Prostate gland (tissue), 2 donors: Measurements from ENCODE around the gene DBF4B.

Source experiments
- CTCF ChIP-seq, 4 experiments: fragments of 200-600 bp in 2 of 4; fragments of 450-650 bp in 2 of 4; sonication (generic) in 2 of 4; IDR thresholded peaks; 1 replicate in 3 of 4; 2 replicates in 1 of 4; pipeline ENCODE4 v1.5.1; 2016 to 2019; ENCODE audit warnings: antibody characterized with exemption in 4 of 4, mild to moderate bottlenecking in 2 of 4, moderate library complexity in 2 of 4
- POLR2A ChIP-seq: fragments of 450-650 bp; IDR thresholded peaks from one replicate; pipeline ENCODE4 v1.6.1; 2016; ENCODE audit warnings: antibody characterized with exemption, mild to moderate bottlenecking
- POLR2AphosphoS5 ChIP-seq: sonication (generic); formaldehyde crosslinking; IDR thresholded peaks from one replicate; pipeline ENCODE4 v1.6.1; 2017; ENCODE audit warnings: antibody characterized with exemption

- TF ChIP-seq CTCF (IDR thresholded peaks at IDR 0.05): no peak
- no peak for TF ChIP-seq POLR2A
- no peak for TF ChIP-seq POLR2AphosphoS5
Observed at GRCh38 chr17:44780161-44780560, 71.7 kb downstream of the DBF4B start.
